ENCODE results near the gene PUM2. TPM values are rescaled to one million over a fixed set of nuclear protein-coding genes. Genes with fewer than 3 reads are reported as not detected.

Gene PUM2
- total and polyA plus RNA-seq, 2 of the 13 experiments (the other 11 are each of a cell fraction or from before 2014, with no cell fraction given) = 69.6 to 69.8 TPM

- TF ChIP-seq ZNF710 (CRISPR knock-in tag; IDR thresholded peaks at IDR 0.05; ENCODE audit: borderline replicate concordance) (no peak), ZBTB49 (CRISPR knock-in tag; IDR thresholded peaks at IDR 0.05; ENCODE audit: borderline replicate concordance) (no peak), ZNF704 (CRISPR knock-in tag; IDR thresholded peaks at IDR 0.05; ENCODE audit: borderline replicate concordance) (no peak), PBX2 (CRISPR knock-in tag; IDR thresholded peaks at IDR 0.05) (no peak), ZNF414 (CRISPR knock-in tag; IDR thresholded peaks at IDR 0.05) (no peak), ZUFSP (CRISPR knock-in tag; IDR thresholded peaks at IDR 0.05; ENCODE audit: borderline replicate concordance) (no peak), NFE2L1 (CRISPR knock-in tag; IDR thresholded peaks at IDR 0.05; ENCODE audit: borderline replicate concordance) (no peak), KLF11 (CRISPR knock-in tag; IDR thresholded peaks at IDR 0.05) (no peak)
Measured at GRCh38 chr2:20254731-20255130, 95.9 kb downstream of the PUM2 start (continued).
